COLO668 (cell line): ENCODE results near the gene SYT4.

Source experiments
- DNase-seq: peaks from one replicate; lab custom pipeline; 2025; ENCODE audit not compliant: unreplicated experiment; lab: John Stamatoyannopoulos, UW

Gene SYT4

DNA sequence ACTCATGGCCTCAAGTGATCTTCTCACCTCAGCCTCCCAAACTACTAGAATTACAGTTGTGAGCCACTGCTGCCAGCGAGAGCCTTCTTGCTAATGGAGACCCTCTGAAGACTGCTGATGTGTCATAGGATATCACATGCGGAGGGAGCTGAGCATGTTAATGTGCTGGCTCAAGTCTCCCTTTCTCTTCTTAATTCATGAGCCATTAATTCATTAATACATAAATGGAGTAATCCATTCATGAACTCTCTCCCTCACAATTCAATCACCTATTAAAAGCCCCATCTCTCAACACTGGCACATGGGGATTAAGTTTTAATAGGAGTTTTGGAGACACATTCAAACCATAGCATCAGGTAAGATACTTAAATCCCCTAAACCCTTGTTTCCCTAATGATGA lies 54.8 kb downstream of the SYT4 start:
- DNase-seq, result no peak

GRCh38 chr18:43220691-43221090 lies 56.6 kb downstream of the SYT4 start:
- no peak for DNase-seq
